UCSD-AML1 (cell line): Measurements from ENCODE around the gene TSPAN7.

ENCODE experiments used
- DNase-seq: peaks from one replicate; lab custom pipeline; 2025; ENCODE audit not compliant: unreplicated experiment; lab: John Stamatoyannopoulos, UW

TSPAN7 gene

DNA sequence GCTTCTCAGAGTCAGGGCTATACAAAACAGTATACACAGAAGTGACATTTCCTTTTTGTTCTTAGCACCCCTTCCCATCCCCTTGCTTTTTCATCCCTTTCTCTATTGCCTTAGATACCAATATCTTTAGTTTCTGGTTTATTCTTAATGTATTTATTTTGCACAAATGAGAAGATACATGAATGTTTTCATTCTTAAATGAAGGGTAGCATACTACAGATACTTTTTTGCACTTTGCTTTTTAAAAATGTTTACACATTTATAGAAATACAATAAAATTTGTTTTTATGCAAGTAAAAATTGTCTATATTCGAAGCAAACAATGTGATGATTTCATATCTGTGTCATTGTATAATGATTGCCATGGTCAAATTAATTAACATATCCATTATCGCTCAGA is 33.1 kb downstream of the TSPAN7 start:
- no peak for DNase-seq

DNA sequence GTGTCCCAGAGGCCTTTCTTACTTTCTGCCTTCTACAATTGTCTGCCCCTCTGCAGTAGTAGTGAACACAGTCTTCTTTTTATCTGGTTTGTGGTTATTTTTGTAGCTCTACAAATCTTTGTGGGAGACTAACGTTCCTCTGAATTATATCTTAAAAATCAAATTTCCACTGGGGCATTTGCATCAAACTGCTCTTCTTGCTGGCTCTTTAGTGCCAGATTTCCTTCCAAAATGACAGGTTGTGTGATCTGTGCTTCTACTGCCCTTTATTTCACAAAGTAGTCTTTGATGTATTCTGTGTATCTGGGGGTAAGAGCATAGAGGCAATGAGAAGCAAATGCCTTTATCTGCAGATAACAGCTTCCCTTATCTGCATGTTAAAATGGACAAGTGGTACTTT is 34.5 kb downstream of the TSPAN7 start:
- no peak for DNase-seq

DNA sequence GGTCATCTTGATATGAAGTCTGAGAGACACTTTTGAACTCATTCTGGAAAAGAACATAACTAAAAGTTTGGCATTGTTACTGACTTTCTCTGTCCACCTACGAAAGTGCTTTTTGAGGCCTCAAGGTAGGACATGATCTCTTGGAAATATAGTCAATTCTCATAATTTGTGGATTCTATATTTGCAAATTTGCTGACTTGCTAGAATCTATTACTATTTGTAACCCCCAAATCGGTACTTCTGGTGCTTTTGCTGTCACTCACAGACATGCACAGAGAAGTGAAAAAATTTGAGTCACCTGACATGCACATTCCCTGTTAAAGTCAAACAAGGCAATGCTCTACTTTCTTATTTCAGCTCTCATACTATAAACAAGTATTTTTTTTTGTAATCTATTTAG is 35.6 kb downstream of the TSPAN7 start:
- no peak for DNase-seq

DNA sequence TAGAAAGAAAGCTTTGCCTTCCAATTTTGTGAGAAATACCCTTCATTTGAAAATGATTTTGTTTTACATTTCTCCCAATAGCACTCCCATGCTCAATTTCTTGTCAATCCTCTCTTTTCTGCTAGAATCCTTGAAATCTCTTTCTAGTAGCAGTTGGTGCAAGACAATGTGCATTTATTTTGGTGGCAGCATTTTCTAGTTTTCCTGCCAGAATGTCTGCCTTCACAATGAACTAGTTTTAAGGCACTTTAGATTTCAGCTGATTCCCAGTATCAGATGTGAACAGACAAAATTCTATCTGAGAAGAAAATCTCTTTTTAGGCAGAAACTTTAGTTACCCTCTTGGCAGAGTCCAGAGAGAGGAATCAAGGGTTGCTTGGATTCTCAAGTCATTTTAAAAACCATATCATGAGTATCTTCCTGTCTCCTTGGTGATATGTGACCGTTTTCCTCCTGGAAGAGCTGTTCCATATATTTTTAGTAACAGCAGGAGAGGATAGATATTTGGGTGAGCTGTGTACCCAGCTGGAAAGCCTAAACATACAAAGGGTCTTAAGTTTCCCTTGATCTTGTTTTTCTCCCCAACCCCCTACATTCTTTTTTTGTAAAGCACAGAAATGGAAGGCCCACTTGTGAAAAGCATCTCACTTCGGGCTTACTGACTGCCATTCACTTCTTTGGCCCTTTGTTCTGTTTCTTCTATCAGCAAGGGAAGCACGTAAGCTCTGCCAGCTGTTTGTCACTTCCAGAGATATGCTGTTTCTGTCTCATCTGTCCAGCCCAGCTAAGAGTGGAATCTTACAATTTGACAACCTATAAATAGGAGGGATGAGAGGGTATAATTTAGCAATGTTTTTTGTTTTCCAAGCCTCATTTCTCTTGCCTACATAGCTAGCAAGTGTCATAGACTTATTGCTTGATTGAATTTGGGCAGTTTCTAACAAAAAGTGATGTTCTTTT is 38.7 kb downstream of the TSPAN7 start:
- DNase-seq: no peak

DNA sequence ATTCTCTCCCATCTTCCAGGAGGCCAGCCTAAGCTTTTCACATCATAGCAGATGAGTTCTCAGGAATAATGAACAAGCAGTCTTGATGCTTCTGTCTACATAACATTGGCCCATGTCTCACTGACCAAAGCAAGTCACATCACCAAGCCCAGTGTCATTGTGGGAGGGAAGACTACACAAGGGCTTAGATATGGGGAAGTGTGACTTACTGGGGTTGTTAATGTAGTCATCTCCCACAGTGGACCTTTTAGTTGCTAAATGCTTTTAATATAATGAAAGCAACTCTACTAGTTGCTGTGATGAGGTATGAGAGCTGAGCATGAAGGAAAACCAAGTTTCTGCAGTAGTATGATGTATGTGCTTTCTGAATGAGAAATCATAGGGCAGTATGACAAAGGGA is 40.5 kb downstream of the TSPAN7 start:
- no peak for DNase-seq

DNA sequence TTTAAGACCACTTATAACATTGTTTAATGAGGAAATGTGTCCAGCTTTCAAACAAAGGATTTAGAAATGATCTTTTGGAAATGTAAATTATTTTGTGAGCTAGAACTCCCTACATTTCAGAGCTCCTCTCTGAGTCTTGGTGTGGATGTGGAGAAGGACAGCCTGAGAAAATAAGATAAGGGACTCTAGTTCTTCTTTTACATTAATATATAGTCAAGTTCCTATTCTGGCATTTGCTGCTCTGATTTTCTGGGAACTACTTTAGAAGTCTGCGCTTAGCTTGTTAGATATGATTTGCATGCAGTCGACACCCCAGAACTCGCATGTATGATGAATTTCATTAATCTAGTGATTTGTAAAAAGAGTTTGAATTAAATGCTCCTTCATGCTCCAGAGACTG is 45.5 kb downstream of the TSPAN7 start:
- DNase-seq: no peak

DNA sequence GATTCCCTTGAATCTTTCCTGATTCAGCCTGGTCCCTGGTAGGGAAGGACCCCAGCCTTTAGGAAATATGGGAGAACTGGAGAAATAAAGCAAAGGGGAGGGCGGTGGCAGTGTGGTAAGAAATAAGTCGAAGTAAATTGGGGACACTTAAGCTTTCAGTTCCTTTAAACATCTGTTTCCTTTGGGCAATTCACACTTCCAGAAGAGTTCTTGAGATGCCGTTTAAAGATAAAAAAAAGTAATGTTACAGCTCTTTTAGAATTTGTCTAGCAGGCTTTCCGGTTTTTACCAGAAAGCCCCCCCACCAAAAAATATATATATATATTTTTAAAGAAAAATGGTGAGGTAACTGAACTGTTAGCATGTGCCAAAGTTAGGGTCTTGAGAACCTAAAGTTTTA is 46.6 kb downstream of the TSPAN7 start:
- peak; percentile 7 for DNase-seq

DNA sequence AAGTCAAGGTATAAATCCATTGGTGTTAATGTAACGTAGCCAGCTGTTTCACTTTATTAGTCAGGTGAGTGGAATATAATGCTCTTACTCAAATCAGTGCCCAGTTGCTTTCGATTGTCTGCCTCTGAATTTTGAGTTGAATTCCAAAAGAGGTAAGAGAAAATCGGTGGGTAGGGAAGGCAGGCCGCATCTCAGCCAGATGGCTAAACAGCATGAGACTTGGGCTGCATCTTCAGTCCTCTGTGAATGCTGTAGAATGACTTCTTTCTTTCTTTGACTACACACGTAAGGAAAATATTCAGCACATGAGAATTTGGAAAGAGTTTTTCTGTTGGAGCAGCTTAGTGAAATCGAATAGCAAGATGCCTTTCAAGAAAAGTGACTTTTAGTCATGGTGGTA is 49.5 kb downstream of the TSPAN7 start:
- DNase-seq: no peak

DNA sequence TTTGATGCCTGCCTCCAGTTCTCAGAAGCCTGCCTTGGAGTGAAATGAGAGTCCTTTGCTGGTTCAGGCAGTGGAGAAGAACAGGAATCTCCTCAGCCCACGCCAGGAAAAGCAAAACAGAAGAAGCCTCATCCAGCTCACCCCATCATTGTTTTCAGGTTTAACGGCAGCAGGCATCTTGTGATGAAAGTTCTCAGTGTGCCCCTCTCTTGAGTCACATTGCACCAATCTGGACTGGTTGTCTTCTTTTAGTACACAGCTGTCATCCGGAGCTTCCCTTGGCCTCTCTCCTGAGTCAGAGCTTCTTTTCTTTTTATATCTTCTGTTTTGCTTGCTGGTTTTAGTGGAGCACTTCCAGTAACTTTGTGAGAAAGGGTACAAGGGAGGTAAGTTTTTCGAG is 50.9 kb downstream of the TSPAN7 start:
- no peak for DNase-seq

DNA sequence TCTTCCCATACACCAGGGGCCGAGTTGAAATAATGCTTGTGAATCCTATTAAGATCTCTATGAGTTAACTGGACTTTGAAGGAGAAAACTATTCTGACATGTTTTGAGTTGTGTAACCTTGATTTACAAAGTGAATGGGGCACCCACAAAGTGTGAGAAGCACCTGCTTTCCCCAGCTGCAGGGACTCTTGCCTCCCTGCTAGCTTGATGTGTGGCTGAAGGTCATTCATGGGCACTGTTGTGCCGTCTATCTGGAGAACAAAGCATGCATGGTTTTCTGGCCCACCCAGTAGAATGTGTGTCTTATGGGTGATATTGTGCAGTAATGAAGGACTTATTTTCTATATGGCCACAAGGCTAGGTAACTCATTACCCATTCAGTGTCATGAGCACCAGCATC is 53.1 kb downstream of the TSPAN7 start:
- DNase-seq: no peak

DNA sequence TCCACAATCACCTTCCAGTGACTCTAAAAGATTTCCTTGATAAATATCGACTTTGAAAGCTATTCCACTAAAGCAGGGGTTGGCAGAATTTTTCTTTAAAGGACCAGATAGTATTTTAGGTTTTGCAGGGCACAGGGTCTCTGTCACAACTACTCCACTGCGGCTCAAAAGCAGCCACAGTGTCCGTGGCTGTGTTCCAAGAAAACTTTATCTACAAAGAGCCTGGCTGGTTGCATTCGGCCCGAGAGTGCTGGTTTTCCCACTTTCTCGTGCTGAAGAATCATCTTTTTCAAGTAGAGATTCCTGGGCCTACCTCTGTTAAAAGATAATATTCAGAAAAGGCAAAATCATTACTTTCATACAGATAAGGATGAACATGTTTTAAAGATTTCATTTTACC is 55.6 kb downstream of the TSPAN7 start:
- no peak for DNase-seq

DNA sequence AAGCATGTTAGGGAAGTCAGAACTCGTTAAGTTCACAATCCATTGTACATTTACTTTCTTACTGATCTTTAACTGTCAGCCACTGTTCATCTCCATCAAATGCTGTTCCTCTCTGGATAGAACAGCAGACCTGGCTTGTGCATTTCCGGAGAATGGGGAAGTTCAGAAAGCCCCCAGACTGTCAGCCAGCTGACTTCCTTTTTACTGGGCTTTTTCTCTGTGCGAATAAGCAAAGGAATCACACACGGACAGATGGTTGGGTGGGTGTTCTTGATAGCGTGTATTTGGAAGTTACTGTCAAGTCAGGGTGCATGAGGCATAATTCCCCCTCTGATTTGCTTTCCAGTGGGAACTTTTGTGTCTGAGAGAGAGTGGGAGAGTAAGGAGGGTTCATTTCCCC is 56.8 kb downstream of the TSPAN7 start:
- peak; percentile 9 for DNase-seq

DNA sequence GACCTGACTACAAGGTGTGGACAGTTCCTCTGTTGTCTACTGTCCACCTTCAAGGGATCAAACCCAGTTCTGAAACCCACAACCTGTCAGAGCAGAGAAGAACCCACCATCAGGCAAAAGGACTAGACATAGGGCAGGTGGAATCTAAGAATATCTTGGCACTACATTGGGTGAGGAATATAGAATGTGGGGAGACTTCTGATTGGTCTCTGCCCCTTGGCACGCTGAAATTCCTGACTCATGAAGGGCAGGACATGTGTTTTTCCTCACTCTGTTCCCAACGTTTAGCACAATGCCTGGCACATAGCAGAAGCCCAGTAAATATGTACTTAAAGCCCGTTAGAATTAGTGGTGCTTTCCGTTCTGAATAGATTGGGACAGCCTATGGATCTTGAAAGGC is 59.3 kb downstream of the TSPAN7 start:
- no peak for DNase-seq

DNA sequence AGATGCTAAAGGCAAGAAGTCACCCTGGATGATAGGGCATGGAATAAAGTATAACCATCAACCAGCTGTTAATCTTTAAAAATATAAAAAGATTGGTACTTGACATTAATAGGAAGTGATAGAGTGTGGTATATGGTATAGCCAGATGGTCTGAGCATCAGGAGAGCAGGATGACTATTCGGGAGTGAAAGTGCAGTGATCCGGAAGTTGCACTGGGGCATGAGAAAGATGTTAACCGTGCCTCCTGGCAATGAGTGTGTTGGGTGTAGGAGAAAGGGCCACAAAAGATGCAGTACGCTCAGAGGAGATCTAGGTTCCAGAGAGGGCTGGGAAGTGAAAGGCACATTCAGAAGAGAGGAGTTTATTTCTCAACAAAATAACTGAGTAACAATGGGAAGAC is 65.0 kb downstream of the TSPAN7 start:
- no peak for DNase-seq

DNA sequence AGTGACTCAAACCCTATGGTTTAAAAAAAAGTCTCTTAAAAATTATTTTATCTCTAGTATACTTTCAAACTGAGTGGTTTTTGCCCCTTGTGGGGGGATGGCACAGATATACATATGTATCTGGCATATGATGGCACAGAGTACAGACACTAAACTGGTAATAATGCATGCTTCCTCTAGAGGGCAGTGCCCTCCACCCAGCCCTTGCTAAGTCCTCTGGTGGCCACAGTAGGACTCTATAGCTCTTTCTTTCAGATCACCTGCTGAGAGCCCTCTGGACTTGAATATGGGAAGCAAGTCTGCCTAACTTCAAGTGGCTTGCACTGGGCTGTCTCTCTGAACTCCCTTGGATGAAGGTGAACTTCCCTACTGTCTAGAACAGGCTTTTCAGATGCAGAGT is 66.3 kb downstream of the TSPAN7 start:
- peak; percentile 11 for DNase-seq

DNA sequence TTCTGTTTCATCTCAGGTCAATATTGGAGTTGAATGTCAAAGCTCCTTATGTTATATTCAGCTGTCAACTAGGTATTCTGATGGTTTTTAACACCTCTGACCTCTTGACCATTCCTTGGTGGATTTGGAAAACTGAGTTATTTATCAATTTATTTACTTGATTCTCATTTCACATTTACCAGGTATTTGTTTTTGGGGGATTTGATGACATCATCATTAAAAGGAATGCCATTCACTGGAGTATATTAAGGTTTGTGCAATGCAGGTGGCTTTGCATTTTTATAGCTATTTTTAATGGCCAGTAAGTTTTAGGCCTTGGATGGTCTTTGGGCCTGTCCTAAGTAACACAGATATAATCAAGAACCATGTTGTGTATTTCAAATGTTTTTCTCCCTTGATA is 67.2 kb downstream of the TSPAN7 start:
- no peak for DNase-seq

DNA sequence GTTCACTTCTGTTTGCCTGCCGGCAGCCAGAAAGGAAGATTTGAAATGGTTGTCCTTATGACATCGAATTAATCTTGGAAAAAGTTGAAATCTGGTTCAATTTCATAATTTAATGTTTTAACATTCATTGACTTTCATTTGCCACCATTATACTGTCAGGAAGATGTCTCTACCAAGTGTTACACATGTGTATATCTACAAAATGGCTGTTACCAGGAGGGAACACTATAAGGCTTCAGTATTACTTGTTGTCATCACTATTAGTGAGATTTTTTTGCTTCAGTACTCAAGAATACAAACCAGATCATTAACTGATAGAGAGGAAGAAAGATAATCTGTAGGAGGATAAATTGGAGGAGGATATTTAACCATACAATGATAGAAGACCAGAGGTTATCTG is 71.2 kb downstream of the TSPAN7 start:
- DNase-seq: no peak

DNA sequence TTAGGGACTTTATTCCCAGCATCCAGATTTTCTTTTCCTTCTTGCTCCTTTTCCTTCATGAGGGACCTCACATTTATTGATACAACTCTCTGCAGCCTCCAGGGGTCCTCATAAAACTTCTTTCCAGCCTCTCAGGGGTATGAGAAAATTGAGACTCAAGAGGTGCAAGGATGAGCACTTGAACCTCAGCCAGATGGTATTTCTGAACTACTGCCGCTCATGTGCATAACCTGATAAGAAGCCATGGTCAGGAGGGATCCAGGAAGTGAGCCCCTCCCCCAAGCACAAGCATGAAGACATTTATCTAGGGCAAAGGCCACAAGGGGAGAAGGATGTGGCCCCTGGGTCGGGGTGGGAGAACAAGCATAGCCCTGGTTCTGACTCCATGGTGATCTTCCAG is 73.3 kb downstream of the TSPAN7 start:
- no peak for DNase-seq

DNA sequence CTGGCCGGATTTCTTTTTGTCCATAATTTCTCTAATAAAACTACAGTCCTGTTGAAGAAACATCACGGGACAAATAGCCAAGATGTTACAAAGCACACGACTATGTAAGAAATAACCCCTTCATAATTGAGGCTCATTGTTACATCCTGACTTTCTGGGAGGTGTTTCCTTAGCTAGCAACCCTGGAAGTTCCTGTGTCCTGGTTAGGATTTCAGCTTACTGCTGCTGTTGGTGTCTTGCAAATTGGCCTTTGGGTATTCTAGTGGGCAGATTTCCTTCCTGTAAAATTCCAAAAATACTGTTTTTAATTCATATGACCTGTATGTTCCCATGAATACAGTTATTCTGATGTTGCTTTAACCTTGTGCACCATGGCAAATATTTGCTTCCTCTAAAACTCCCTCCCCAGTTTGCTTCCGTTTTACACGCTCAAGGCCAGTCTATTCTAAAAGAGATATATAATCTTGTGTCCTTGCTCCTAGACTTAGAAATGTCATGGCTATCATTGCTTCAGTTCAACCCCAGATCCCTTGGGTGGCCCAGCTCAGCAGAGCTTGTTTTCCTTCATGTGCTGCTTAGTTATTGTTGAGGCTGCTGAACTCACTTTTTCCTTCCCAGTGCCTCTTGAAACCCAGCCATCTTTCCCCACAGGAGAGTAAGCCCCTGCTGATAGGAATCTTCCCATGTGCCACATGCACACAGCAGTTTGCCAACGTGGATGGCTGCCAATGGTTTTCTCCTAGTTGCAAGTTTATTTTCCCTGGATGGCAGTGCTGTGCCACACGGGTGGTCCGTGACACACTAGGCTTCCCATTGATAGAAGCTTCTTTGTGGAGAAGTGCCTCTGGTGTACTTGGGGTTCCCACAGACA is 75.8 kb downstream of the TSPAN7 start:
- DNase-seq: no peak

DNA sequence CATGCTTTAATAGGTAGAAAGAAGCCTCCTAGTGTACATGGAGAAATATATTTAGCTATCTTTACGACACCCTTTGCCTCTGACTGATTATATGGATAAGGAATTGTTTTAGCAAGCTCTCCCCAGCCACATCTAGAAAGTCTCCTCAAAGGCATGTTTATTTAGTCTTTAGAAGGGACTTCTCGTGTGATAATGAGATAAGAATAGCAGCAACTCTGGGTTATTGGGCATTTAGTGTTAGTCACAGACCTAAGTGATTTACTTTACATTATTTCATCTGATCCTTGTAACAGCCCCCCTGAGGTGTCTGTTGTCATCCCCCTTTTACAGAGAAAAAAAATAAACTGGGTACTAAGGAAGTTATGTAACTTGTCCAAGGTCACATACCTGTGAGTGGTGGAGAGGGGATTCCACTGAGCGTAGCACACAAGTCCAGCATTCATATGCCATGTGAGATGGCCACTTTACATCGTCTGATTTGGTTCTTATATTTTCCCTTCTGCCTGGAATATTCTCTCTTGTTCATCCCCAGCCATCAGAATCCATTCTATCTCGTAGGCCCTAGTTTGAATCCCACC is 77.7 kb downstream of the TSPAN7 start:
- DNase-seq: no peak

DNA sequence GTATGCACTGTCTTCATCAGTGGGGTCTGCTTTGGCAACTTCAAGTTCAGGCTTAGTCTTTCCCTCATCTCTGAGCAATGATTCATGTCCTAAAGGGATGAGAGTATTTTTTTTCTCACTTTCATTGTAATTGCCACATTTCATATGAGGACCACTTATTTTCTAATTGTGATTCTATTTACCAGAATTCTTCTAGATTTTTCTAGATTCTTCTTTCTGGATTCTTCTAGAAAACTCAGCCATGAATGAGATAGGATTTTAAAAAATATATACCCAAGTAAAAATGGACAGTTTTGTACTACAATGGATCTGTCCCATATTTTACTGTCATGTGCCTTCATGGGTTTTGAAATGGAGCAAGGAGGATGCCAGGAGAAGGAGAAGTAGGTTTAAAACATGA is 78.4 kb downstream of the TSPAN7 start:
- DNase-seq: no peak

DNA sequence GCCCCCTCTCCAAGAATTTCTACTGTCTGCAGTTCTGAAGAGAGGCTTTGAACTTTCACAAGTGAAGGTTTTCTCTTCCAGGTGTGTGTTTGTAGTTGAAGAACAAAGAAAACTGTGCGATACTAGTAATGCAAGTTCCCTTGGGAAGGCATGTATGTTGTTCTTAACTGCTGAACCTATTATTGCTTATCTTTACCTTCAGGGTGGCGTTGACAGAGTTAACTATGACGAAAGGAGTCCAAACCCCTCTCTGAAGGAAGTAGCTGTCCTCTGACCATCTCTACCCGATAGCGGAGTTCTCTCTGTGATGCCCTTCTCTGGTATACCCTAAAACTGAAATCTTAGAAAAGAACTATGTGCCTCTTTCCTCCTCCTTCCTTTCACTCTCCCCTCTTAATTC is 79.9 kb downstream of the TSPAN7 start:
- DNase-seq: no peak
